Neural cell (in vitro differentiated cells): Measurements from ENCODE around the gene CLEC4M. TPM values are rescaled to one million over a fixed set of nuclear protein-coding genes. Genes with fewer than 3 reads are reported as not detected.

Source experiments
- H2AFZ ChIP-seq: fragments of 200-600, 300-800 bp; sonication (generic), shearing (Covaris generic); 2 replicates; pipeline ENCODE4 v1.6.0; 2014; ENCODE audit warnings: low read depth, mild to moderate bottlenecking, antibody characterized with exemption, low read length, moderate library complexity
- H3F3A ChIP-seq: fragments of 200-600 bp; shearing (Covaris generic); 2 replicates; pipeline ENCODE4 v1.6.1; 2016; ENCODE audit warnings: mild to moderate bottlenecking, moderate library complexity, mixed read lengths, antibody characterized with exemption, low read length; ENCODE audit not compliant: insufficient read depth, poor library complexity, severe bottlenecking
- H3K27ac ChIP-seq: fragments of 200-600, 300-800 bp; sonication (generic), shearing (Covaris generic); 2 replicates; pipeline ENCODE4 v1.5.1; 2014; ENCODE audit warnings: mild to moderate bottlenecking, low read length, moderate library complexity
- H3K27me3 ChIP-seq: fragments of 300-800, 200-600 bp; sonication (generic), shearing (Covaris generic); 2 replicates; pipeline ENCODE4 v1.6.0; 2014; ENCODE audit warnings: mild to moderate bottlenecking, low read depth, low read length, moderate library complexity; ENCODE audit not compliant: insufficient read depth
- H3K36me3 ChIP-seq: fragments of 300-800, 200-600 bp; sonication (generic), shearing (Covaris generic); 2 replicates; pipeline ENCODE4 v1.5.1; 2014; ENCODE audit warnings: mild to moderate bottlenecking, antibody characterized with exemption, low read length, moderate library complexity; ENCODE audit not compliant: insufficient read depth
- H3K4me2 ChIP-seq: fragments of 300-800, 200-600 bp; sonication (generic), shearing (Covaris generic); 2 replicates; pipeline ENCODE4 v1.6.0; 2014; ENCODE audit warnings: mild to moderate bottlenecking, low read length
- H3K4me3 ChIP-seq: fragments of 300-800, 200-600 bp; sonication (generic), shearing (Covaris generic); 2 replicates; pipeline ENCODE4 v1.5.1; 2014; ENCODE audit warnings: mild to moderate bottlenecking, low read length, moderate library complexity
- H3K79me2 ChIP-seq: fragments of 200-600 bp; shearing (Covaris generic); replicated peaks from 2 replicates; pipeline ENCODE4 v1.6.0; 2014; ENCODE audit warnings: mild to moderate bottlenecking, low read length, moderate library complexity; ENCODE audit not compliant: insufficient read depth
- H3K9ac ChIP-seq: fragments of 300-800, 200-600 bp; sonication (generic), shearing (Covaris generic); 2 replicates; pipeline ENCODE4 v1.6.1; 2016; ENCODE audit warnings: mild to moderate bottlenecking, low read length, mixed read lengths
- H3K9me2 ChIP-seq: fragments of 200-600 bp; shearing (Covaris generic); 2 replicates; pipeline ENCODE4 v1.6.1; 2016; ENCODE audit warnings: mild to moderate bottlenecking, low read length, mixed read lengths; ENCODE audit not compliant: insufficient read depth
- H3K9me3 ChIP-seq: fragments of 200-600, 300-800 bp; sonication (generic), shearing (Covaris generic); 2 replicates; pipeline ENCODE4 v1.6.1; 2016; ENCODE audit warnings: mild to moderate bottlenecking, mixed run types, low read length, moderate library complexity, mixed read lengths
- H4K20me1 ChIP-seq: fragments of 200-600 bp; shearing (Covaris generic); 2 replicates; pipeline ENCODE4 v1.6.1; 2016; ENCODE audit warnings: mild to moderate bottlenecking, mixed run types; ENCODE audit not compliant: insufficient read depth
- EP300 ChIP-seq: fragments of 450-650 bp; conservative IDR thresholded peaks from 2 replicates; pipeline ENCODE4 v1.6.1; 2014; ENCODE audit warnings: antibody characterized with exemption, mild to moderate bottlenecking, moderate library complexity; ENCODE audit not compliant: poor library complexity, severe bottlenecking
- EZH2 ChIP-seq: fragments of 200-600, 300-800 bp; shearing (Covaris generic), sonication (generic); IDR thresholded peaks from 2 replicates; pipeline ENCODE4 v1.6.1; 2014; ENCODE audit warnings: antibody characterized with exemption, low read length, borderline replicate concordance, mild to moderate bottlenecking; ENCODE audit not compliant: insufficient read depth, poor library complexity, severe bottlenecking
- MXI1 ChIP-seq: fragments of 450-650 bp; conservative IDR thresholded peaks from 2 replicates; pipeline ENCODE4 v1.6.1; 2014; ENCODE audit warnings: antibody characterized with exemption, mild to moderate bottlenecking; ENCODE audit not compliant: poor library complexity, severe bottlenecking
- POLR2AphosphoS5 ChIP-seq: IDR thresholded peaks from 2 replicates; pipeline ENCODE4 v1.6.1; 2012
- RAD21 ChIP-seq: fragments of 450-650 bp; conservative IDR thresholded peaks from 2 replicates; pipeline ENCODE4 v1.6.1; 2014; ENCODE audit warnings: antibody characterized with exemption, mild to moderate bottlenecking, moderate library complexity
- SMC3 ChIP-seq: fragments of 450-650 bp; conservative IDR thresholded peaks from 2 replicates; pipeline ENCODE4 v1.6.1; 2014; ENCODE audit warnings: antibody characterized with exemption, mild to moderate bottlenecking, moderate library complexity; ENCODE audit not compliant: poor library complexity
- TAF1 ChIP-seq: IDR thresholded peaks from 2 replicates; pipeline ENCODE4 v1.6.1; 2012; ENCODE audit warnings: low read depth
- polyA plus RNA-seq: library from polyadenylated mRNA; depleted of rRNA; stranded (reverse); fragments of >200 nt; gene quantifications from 2 replicates; pipeline ENCODE4 v1.2.3, GENCODE V29; 2014
- TF ChIP-seq, protein P1 (sequence below): fragments of 450-650 bp; IDR thresholded peaks from 2 replicates; pipeline ENCODE4 v1.5.1; 2014; ENCODE audit warnings: antibody characterized with exemption, mild to moderate bottlenecking, moderate library complexity; ENCODE audit not compliant: poor library complexity, severe bottlenecking
- TF ChIP-seq, protein P2 (sequence below): IDR thresholded peaks from 2 replicates; pipeline ENCODE4 v1.6.1; 2012; ENCODE audit warnings: borderline replicate concordance

Gene CLEC4M
- polyA plus RNA-seq, 1 donor from 2014 or later, result not detected

- no peak overlapping the region for H3K27ac ChIP-seq
- peaks cover 66% of the 10 kb centered on the region for H3K27me3 ChIP-seq
- H4K20me1 ChIP-seq, result no peaks in the 10 kb centered on the region
- H3K79me2 ChIP-seq, result no peaks in the 10 kb centered on the region
- TF ChIP-seq RAD21 (no peak), EP300 (no peak), TAF1 (no peak), EZH2 (no peak), POLR2AphosphoS5 (no peak), SMC3 (no peak), MXI1 (no peak)
- TF ChIP-seq, protein P1, sequence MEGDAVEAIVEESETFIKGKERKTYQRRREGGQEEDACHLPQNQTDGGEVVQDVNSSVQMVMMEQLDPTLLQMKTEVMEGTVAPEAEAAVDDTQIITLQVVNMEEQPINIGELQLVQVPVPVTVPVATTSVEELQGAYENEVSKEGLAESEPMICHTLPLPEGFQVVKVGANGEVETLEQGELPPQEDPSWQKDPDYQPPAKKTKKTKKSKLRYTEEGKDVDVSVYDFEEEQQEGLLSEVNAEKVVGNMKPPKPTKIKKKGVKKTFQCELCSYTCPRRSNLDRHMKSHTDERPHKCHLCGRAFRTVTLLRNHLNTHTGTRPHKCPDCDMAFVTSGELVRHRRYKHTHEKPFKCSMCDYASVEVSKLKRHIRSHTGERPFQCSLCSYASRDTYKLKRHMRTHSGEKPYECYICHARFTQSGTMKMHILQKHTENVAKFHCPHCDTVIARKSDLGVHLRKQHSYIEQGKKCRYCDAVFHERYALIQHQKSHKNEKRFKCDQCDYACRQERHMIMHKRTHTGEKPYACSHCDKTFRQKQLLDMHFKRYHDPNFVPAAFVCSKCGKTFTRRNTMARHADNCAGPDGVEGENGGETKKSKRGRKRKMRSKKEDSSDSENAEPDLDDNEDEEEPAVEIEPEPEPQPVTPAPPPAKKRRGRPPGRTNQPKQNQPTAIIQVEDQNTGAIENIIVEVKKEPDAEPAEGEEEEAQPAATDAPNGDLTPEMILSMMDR, result no peak
- TF ChIP-seq, protein P2, sequence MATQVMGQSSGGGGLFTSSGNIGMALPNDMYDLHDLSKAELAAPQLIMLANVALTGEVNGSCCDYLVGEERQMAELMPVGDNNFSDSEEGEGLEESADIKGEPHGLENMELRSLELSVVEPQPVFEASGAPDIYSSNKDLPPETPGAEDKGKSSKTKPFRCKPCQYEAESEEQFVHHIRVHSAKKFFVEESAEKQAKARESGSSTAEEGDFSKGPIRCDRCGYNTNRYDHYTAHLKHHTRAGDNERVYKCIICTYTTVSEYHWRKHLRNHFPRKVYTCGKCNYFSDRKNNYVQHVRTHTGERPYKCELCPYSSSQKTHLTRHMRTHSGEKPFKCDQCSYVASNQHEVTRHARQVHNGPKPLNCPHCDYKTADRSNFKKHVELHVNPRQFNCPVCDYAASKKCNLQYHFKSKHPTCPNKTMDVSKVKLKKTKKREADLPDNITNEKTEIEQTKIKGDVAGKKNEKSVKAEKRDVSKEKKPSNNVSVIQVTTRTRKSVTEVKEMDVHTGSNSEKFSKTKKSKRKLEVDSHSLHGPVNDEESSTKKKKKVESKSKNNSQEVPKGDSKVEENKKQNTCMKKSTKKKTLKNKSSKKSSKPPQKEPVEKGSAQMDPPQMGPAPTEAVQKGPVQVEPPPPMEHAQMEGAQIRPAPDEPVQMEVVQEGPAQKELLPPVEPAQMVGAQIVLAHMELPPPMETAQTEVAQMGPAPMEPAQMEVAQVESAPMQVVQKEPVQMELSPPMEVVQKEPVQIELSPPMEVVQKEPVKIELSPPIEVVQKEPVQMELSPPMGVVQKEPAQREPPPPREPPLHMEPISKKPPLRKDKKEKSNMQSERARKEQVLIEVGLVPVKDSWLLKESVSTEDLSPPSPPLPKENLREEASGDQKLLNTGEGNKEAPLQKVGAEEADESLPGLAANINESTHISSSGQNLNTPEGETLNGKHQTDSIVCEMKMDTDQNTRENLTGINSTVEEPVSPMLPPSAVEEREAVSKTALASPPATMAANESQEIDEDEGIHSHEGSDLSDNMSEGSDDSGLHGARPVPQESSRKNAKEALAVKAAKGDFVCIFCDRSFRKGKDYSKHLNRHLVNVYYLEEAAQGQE, result no peak
- H2AFZ ChIP-seq, result no peak overlapping the region
- H3F3A ChIP-seq, result no peaks in the 10 kb centered on the region
- no peaks in the 10 kb centered on the region for H3K9me2 ChIP-seq
- H3K4me2 ChIP-seq, result no peak overlapping the region
- H3K4me3 ChIP-seq, result peak overlapping the region; percentile 41
- H3K9ac ChIP-seq, result no peak overlapping the region
- no peaks in the 10 kb centered on the region for H3K36me3 ChIP-seq
- H3K9me3 ChIP-seq, result no peaks in the 10 kb centered on the region
Measured at GRCh38 chr19:7730286-7731217, 32.5 kb upstream of the CLEC4M start.

DNA sequence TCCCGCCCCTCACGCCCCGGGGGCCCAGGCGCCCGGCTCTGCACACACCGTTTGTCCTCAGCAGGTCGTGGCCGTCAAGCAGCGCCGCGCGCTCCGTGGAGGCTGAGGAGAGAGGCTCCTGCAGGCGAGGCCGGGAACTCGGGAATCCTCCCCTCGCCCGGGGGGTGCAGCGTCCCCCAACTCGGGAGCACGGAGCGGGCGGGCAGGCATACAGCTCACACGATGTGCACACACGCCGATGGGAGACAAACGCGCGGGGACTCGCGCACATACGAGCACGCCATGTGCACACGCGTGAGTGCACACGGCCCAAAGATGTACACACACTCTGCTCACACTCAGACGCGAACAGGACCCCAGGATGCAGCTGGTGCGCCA, 31.8 kb upstream of the CLEC4M start:
- H3K4me2 ChIP-seq, result no peak overlapping the region
- H3K27me3 ChIP-seq, result peaks cover 69% of the 10 kb centered on the region
- no peaks in the 10 kb centered on the region for H3K9me3 ChIP-seq
- no peak overlapping the region for H2AFZ ChIP-seq
- no peak for TF ChIP-seq RAD21
- TF ChIP-seq EZH2, result no peak
- no peak for TF ChIP-seq POLR2AphosphoS5
- TF ChIP-seq, protein P1, result no peak
- no peak for TF ChIP-seq MXI1
- no peak for TF ChIP-seq EP300
- TF ChIP-seq, protein P2, result no peak
- no peak for TF ChIP-seq SMC3
- TF ChIP-seq TAF1, result no peak
- no peaks in the 10 kb centered on the region for H4K20me1 ChIP-seq
- H3K36me3 ChIP-seq, result no peaks in the 10 kb centered on the region
- no peaks in the 10 kb centered on the region for H3F3A ChIP-seq
- no peaks in the 10 kb centered on the region for H3K9me2 ChIP-seq
- H3K4me3 ChIP-seq, result no peak overlapping the region
- H3K27ac ChIP-seq, result no peak overlapping the region
- no peak overlapping the region for H3K9ac ChIP-seq
- no peaks in the 10 kb centered on the region for H3K79me2 ChIP-seq
